Mesothelial cell of epicardium (in vitro differentiated cells): Measurements from ENCODE around the gene DENND1C. TPM values are rescaled to one million over a fixed set of nuclear protein-coding genes. Genes with fewer than 3 reads are reported as not detected.

ENCODE experiments used
- DNase-seq, 2 experiments: peaks; one replicate each; pipeline ENCODE4 v3.0.0; 2021; ENCODE audit warnings: low spot score in 2 of 2; ENCODE audit not compliant: unreplicated experiment in 2 of 2
- H3K27ac Mint-ChIP-seq: 2 replicates; pipeline ENCODE4 v1.8.0; 2021; ENCODE audit warnings: mixed read lengths
- H3K27me3 Mint-ChIP-seq: 2 replicates; pipeline ENCODE4 v1.8.0; 2021; ENCODE audit warnings: low read depth, mixed read lengths
- H3K36me3 Mint-ChIP-seq: 2 replicates; pipeline ENCODE4 v1.8.0; 2021; ENCODE audit warnings: mixed read lengths
- H3K4me1 Mint-ChIP-seq: 2 replicates; pipeline ENCODE4 v1.8.0; 2021; ENCODE audit warnings: mixed read lengths
- H3K4me3 Mint-ChIP-seq: 2 replicates; pipeline ENCODE4 v1.8.0; 2021; ENCODE audit warnings: mild to moderate bottlenecking, moderate library complexity, mixed read lengths
- H3K9me3 Mint-ChIP-seq: 2 replicates; pipeline ENCODE4 v1.8.0; 2021; ENCODE audit warnings: mixed read lengths
- total RNA-seq: library from RNA; stranded (reverse); gene quantifications from 3 replicates; pipeline ENCODE4 v1.2.1, GENCODE V29; 2021
- TF ChIP-seq, protein P1 (sequence below): fragments of 200-600 bp; sonication (generic); IDR thresholded peaks from one replicate; pipeline ENCODE4 v1.5.0; 2021; ENCODE audit warnings: antibody characterized with exemption; ENCODE audit not compliant: unreplicated experiment

Gene DENND1C
- total RNA-seq, 1 donor from 2014 or later = 0.63 TPM

DNA sequence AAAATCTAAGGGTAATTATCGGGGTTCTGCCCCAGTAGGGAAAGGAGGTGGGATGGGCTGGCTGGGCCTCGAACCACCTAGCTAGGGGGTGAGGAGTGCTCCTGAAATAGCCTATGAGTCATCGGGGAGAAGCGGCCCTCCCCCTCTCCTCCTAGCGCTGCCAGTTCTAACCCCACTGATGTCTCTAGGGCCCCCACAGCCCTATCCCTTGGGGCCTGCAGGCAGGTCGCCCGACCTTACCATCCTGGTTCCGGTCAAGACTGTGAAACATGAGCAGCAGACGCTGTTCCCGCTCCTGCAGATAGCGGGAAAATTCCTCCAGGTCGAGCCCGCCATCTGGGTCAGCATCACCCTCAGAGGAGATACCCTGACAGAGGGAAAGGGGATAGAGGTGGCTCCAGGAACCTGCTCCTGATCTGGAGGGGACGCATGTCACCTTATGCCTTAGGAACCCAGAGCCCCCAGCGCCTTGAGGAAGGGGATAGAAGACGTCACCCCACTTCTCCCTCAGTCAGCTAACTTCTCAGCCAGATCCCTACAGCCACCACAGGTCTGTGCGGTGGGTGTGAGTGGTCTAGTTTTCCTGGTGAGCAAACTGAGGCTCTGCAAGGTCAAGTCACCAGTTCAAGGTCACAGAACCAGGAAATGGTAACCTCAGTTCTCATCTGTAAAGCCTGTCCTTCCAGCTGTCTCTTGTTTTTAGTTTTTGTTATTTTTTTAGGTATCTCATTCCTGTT lies 23.5 kb downstream of the DENND1C start:
- Mint-ChIP-seq H3K4me1 (peaks cover 15% of the 10 kb centered on the region), H3K27me3 (peaks cover 12% of the 10 kb centered on the region), H3K9me3 (peaks cover 13% of the 10 kb centered on the region), H3K36me3 (peaks cover 34% of the 10 kb centered on the region), H3K27ac (peak overlapping the region; percentile 68), H3K4me3 (peak overlapping the region; percentile 84)
- TF ChIP-seq, protein P1, sequence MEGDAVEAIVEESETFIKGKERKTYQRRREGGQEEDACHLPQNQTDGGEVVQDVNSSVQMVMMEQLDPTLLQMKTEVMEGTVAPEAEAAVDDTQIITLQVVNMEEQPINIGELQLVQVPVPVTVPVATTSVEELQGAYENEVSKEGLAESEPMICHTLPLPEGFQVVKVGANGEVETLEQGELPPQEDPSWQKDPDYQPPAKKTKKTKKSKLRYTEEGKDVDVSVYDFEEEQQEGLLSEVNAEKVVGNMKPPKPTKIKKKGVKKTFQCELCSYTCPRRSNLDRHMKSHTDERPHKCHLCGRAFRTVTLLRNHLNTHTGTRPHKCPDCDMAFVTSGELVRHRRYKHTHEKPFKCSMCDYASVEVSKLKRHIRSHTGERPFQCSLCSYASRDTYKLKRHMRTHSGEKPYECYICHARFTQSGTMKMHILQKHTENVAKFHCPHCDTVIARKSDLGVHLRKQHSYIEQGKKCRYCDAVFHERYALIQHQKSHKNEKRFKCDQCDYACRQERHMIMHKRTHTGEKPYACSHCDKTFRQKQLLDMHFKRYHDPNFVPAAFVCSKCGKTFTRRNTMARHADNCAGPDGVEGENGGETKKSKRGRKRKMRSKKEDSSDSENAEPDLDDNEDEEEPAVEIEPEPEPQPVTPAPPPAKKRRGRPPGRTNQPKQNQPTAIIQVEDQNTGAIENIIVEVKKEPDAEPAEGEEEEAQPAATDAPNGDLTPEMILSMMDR = no peak
- DNase-seq = no peak

DNA sequence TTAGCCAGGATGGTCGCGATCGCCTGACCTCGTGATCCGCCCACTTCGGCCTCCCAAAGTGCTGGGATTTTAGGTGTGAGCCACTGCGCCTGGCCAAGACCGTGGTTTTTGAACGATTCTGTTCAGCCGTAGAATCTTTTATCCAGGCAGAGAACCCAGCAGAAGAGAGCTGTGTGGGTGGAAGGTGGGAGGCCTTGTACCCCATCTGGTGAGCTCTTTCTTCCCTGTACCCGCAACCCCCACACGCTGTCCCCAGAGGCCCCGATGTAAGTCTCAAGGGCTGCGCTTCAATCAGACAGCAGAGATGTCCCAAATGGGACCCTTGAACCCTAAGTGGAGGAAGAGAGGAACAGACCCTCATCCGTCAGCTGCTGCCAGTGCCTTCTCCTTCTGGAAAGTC lies 25.7 kb downstream of the DENND1C start:
- Mint-ChIP-seq H3K4me3 (no peak overlapping the region), H3K27me3 (no peaks in the 10 kb centered on the region), H3K36me3 (peaks cover 53% of the 10 kb centered on the region), H3K27ac (no peak overlapping the region), H3K9me3 (peaks cover 17% of the 10 kb centered on the region), H3K4me1 (peaks cover 15% of the 10 kb centered on the region)
- TF ChIP-seq, protein P1 = no peak
- no peak for DNase-seq

GRCh38 chr19:6453951-6454565 lies 27.5 kb downstream of the DENND1C start:
- Mint-ChIP-seq H3K4me3 (no peak overlapping the region), H3K4me1 (peaks cover 10% of the 10 kb centered on the region)

GRCh38 chr19:6452899-6453298 lies 28.7 kb downstream of the DENND1C start:
- H3K27me3 Mint-ChIP-seq = no peaks in the 10 kb centered on the region
- H3K4me3 Mint-ChIP-seq = no peak overlapping the region
- H3K36me3 Mint-ChIP-seq = peaks cover 58% of the 10 kb centered on the region

More at GRCh38 chr19:6453951-6454565, 27.5 kb downstream of the DENND1C start:
- Mint-ChIP-seq H3K9me3 (peaks cover 17% of the 10 kb centered on the region), H3K36me3 (peaks cover 58% of the 10 kb centered on the region), H3K27me3 (no peaks in the 10 kb centered on the region), H3K27ac (no peak overlapping the region)
- TF ChIP-seq, protein P1 = no peak
- no peak for DNase-seq

GRCh38 chr19:6452223-6452614 lies 29.4 kb downstream of the DENND1C start:
- Mint-ChIP-seq H3K27me3 (no peaks in the 10 kb centered on the region), H3K4me1 (no peaks in the 10 kb centered on the region), H3K27ac (no peak overlapping the region), H3K9me3 (peaks cover 17% of the 10 kb centered on the region), H3K4me3 (no peak overlapping the region), H3K36me3 (peaks cover 58% of the 10 kb centered on the region)
- DNase-seq = no peak
- TF ChIP-seq, protein P1 = no peak

More at GRCh38 chr19:6452899-6453298, 28.7 kb downstream of the DENND1C start:
- Mint-ChIP-seq H3K27ac (no peak overlapping the region), H3K9me3 (peaks cover 17% of the 10 kb centered on the region), H3K4me1 (peaks cover under 1% of the 10 kb centered on the region)
- TF ChIP-seq, protein P1 = no peak
- no peak for DNase-seq
